Karpas-422 (cell line): ENCODE results near the gene PNKP. TPM values are rescaled to one million over a fixed set of nuclear protein-coding genes. Genes with fewer than 3 reads are reported as not detected.

Experiments
- DNase-seq: peaks from one replicate; pipeline ENCODE4 v3.0.0-alpha.2; 2015
- H2AFZ ChIP-seq: fragments of 200-600 bp; sonication (generic); 2 replicates; pipeline ENCODE4 v1.6.1; 2014; ENCODE audit warnings: antibody characterized with exemption, low read length, mixed read lengths
- H3K27ac ChIP-seq: fragments of 200-600 bp; sonication (generic); 2 replicates; pipeline ENCODE4 v1.5.1; 2014; ENCODE audit warnings: mild to moderate bottlenecking, low read length, moderate library complexity
- H3K27me3 ChIP-seq: fragments of 200-600 bp; sonication (generic); 2 replicates; pipeline ENCODE4 v1.6.1; 2014; ENCODE audit warnings: low read length, mixed read lengths
- H3K36me3 ChIP-seq: fragments of 200-600 bp; sonication (generic); 2 replicates; pipeline ENCODE4 v1.6.1; 2014; ENCODE audit warnings: low read length, mixed read lengths; ENCODE audit not compliant: insufficient read depth
- H3K4me1 ChIP-seq: fragments of 200-600 bp; sonication (generic); 2 replicates; pipeline ENCODE4 v1.6.1; 2014; ENCODE audit warnings: mild to moderate bottlenecking, low read length, mixed read lengths
- H3K4me2 ChIP-seq: fragments of 200-600 bp; sonication (generic); 2 replicates; pipeline ENCODE4 v1.6.1; 2014; ENCODE audit warnings: low read length, low read depth, mild to moderate bottlenecking; ENCODE audit not compliant: poor library complexity, severe bottlenecking
- H3K4me3 ChIP-seq: fragments of 200-600 bp; sonication (generic); 2 replicates; pipeline ENCODE4 v1.5.1; 2014; ENCODE audit warnings: mild to moderate bottlenecking, antibody characterized with exemption, low read length, mixed read lengths
- H3K79me2 ChIP-seq: fragments of 200-600 bp; sonication (generic); 2 replicates; pipeline ENCODE4 v1.6.1; 2014; ENCODE audit warnings: mild to moderate bottlenecking, low read length, mixed read lengths
- H3K9ac ChIP-seq: fragments of 200-600 bp; sonication (generic); 2 replicates; pipeline ENCODE4 v1.6.0; 2014; ENCODE audit warnings: low read length
- H3K9me2 ChIP-seq: fragments of 200-600 bp; sonication (generic), shearing (Covaris generic); replicated peaks from 2 replicates; pipeline ENCODE4 v1.6.0; 2014; ENCODE audit warnings: mild to moderate bottlenecking, low read length, moderate library complexity; ENCODE audit not compliant: insufficient read depth
- H3K9me3 ChIP-seq: fragments of 300-700, 200-600 bp; sonication (generic); 2 replicates; pipeline ENCODE4 v1.6.1; 2014; ENCODE audit warnings: low read length, mixed read lengths
- H4K20me1 ChIP-seq: fragments of 200-600 bp; sonication (generic); 2 replicates; pipeline ENCODE4 v1.6.1; 2014; ENCODE audit warnings: mild to moderate bottlenecking, antibody characterized with exemption, low read length, low read depth; ENCODE audit not compliant: insufficient read depth
- total RNA-seq: library from RNA; depleted of rRNA; stranded (reverse); fragments of >200 nt; shearing (Covaris generic); gene quantifications from 2 replicates; pipeline ENCODE4 v1.2.3, GENCODE V29; 2014; ENCODE audit warnings: low replicate concordance; rRNA removed

PNKP gene
- 49.4 and 101 TPM in 2 replicates for total RNA-seq

GRCh38 chr19:49866933-49867782, at the start of gene PNKP:
PNKP (minus strand) TSS chr19:49867576; CDS start chr19:49867204, 372 bp downstream.
- peaks cover 29% of the 10 kb centered on the region for H4K20me1 ChIP-seq
- no peaks in the 10 kb centered on the region for H3K9me2 ChIP-seq
- peak within 1 kb of the TSS; percentile 80 for H3K27ac ChIP-seq
- peaks cover 49% of the 10 kb centered on the region for H3K4me1 ChIP-seq
- no peaks in the 10 kb centered on the region for H3K27me3 ChIP-seq
- H2AFZ ChIP-seq = peak within 1 kb of the TSS; percentile 60; the same call in 1 of the 2 replicates
- peak within 1 kb of the TSS; percentile 88 for H3K4me3 ChIP-seq
- H3K9ac ChIP-seq = peak within 1 kb of the TSS; percentile 79
- peak within 1 kb of the TSS; percentile 90 for H3K4me2 ChIP-seq
- H3K79me2 ChIP-seq = peaks cover 31% of the 10 kb centered on the region
- H3K36me3 ChIP-seq = peaks cover 21% of the 10 kb centered on the region
- no peaks in the 10 kb centered on the region for H3K9me3 ChIP-seq
- DNase-seq = peak; percentile 98

GRCh38 chr19:49915271-49915670, 47.9 kb upstream of the PNKP start:
- H3K36me3 ChIP-seq = peaks cover 64% of the 10 kb centered on the region

GRCh38 chr19:49913720-49914119, 46.3 kb upstream of the PNKP start:
- Histone ChIP-seq H3K36me3 (peaks cover 65% of the 10 kb centered on the region), H3K9ac (no peak overlapping the region), H3K4me1 (no peaks in the 10 kb centered on the region), H3K4me3 (no peak overlapping the region), H3K27ac (no peak overlapping the region), H2AFZ (no peak overlapping the region), H3K4me2 (no peak overlapping the region), H3K9me3 (no peaks in the 10 kb centered on the region), H3K27me3 (no peaks in the 10 kb centered on the region), H4K20me1 (peaks cover 62% of the 10 kb centered on the region; the same call in 1 of the 2 replicates), H3K9me2 (no peaks in the 10 kb centered on the region), H3K79me2 (peaks cover 17% of the 10 kb centered on the region)
- no peak for DNase-seq

More at GRCh38 chr19:49915271-49915670, 47.9 kb upstream of the PNKP start:
- H4K20me1 ChIP-seq = peaks cover 54% of the 10 kb centered on the region; the same call in 1 of the 2 replicates
- no peak overlapping the region for H3K4me2 ChIP-seq
- H3K79me2 ChIP-seq = peaks cover 26% of the 10 kb centered on the region
- H3K4me3 ChIP-seq = no peak overlapping the region
- no peak overlapping the region for H3K9ac ChIP-seq
- H3K9me2 ChIP-seq = no peaks in the 10 kb centered on the region
- no peaks in the 10 kb centered on the region for H3K27me3 ChIP-seq
- no peak overlapping the region for H3K27ac ChIP-seq
- no peaks in the 10 kb centered on the region for H3K4me1 ChIP-seq
- H2AFZ ChIP-seq = no peak overlapping the region
- H3K9me3 ChIP-seq = no peaks in the 10 kb centered on the region
- no peak for DNase-seq

- no peak for DNase-seq
- Histone ChIP-seq H3K79me2 (peaks cover 13% of the 10 kb centered on the region), H3K27ac (no peak overlapping the region), H3K9me3 (no peaks in the 10 kb centered on the region), H3K4me1 (no peaks in the 10 kb centered on the region), H3K9ac (no peak overlapping the region), H2AFZ (no peak overlapping the region), H3K9me2 (no peaks in the 10 kb centered on the region), H3K4me2 (no peak overlapping the region), H3K4me3 (no peak overlapping the region), H3K36me3 (peaks cover 67% of the 10 kb centered on the region), H3K27me3 (no peaks in the 10 kb centered on the region), H4K20me1 (peaks cover 63% of the 10 kb centered on the region; the same call in 1 of the 2 replicates)
These were observed 45.7 kb upstream of the PNKP start for GRCh38 chr19:49912965-49913685.

DNA sequence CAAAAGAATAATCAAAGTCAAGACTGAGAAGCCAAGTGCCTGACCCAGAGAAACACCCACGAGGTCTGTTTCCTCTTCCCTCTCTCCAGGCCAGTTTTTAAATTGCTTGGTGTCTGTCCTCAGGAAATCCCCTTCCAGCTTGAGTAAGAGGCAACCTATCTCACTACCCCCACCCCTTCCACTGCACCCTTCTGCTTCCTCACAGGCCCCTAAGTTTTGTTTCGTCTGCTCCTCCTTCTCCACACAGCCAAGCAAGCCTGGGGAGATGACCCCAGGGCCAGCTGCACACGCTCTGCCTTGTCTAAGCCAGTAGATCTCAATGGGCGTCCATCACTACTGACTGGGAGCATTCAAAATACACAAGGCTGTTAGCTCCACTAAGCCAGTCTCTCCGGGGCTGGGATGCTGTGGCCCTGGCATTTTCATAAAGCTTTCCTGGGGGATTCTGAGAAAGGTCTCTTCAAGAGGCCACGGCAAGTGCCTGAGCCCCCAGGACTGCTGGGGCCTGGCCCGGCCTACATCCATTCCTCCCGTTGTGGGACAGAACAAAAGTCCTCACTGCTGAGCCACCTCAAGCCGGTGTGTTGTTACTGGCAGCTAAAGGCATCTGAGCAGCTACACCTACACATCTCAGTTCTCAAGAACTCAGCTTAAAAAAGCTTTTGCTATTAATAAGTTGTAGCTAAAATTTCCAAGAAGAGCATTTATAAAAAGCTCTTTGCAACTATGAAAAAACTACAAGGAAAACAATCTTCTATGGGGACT, 44.2 kb upstream of the PNKP start:
- Histone ChIP-seq H3K9me3 (no peaks in the 10 kb centered on the region), H3K4me1 (peaks cover 3% of the 10 kb centered on the region; the same call in 1 of the 2 replicates), H3K4me3 (no peak overlapping the region), H2AFZ (no peak overlapping the region), H3K4me2 (no peak overlapping the region), H3K27me3 (no peaks in the 10 kb centered on the region), H4K20me1 (peaks cover 70% of the 10 kb centered on the region), H3K79me2 (peaks cover 6% of the 10 kb centered on the region), H3K36me3 (peaks cover 64% of the 10 kb centered on the region), H3K9ac (no peak overlapping the region), H3K27ac (no peak overlapping the region), H3K9me2 (no peaks in the 10 kb centered on the region)
- no peak for DNase-seq

- Histone ChIP-seq H3K9me2 (no peaks in the 10 kb centered on the region), H3K27ac (no peak overlapping the region), H3K27me3 (no peaks in the 10 kb centered on the region), H3K9me3 (no peaks in the 10 kb centered on the region), H3K79me2 (peaks cover 3% of the 10 kb centered on the region), H3K36me3 (peaks cover 54% of the 10 kb centered on the region), H2AFZ (no peak overlapping the region), H4K20me1 (peaks cover 62% of the 10 kb centered on the region), H3K4me1 (peaks cover 3% of the 10 kb centered on the region; the same call in 1 of the 2 replicates), H3K4me3 (no peak overlapping the region), H3K9ac (no peak overlapping the region), H3K4me2 (no peak overlapping the region)
- no peak for DNase-seq
These were observed 42.8 kb upstream of the PNKP start for GRCh38 chr19:49910179-49910578.

GRCh38 chr19:49908480-49909420, 41.4 kb upstream of the PNKP start:
- Histone ChIP-seq H3K4me1 (peaks cover 3% of the 10 kb centered on the region; the same call in 1 of the 2 replicates), H3K4me3 (no peak overlapping the region), H4K20me1 (peaks cover 51% of the 10 kb centered on the region), H3K27ac (no peak overlapping the region), H3K36me3 (peaks cover 43% of the 10 kb centered on the region), H2AFZ (no peak overlapping the region), H3K4me2 (no peak overlapping the region), H3K9me3 (no peaks in the 10 kb centered on the region), H3K79me2 (no peaks in the 10 kb centered on the region), H3K27me3 (no peaks in the 10 kb centered on the region), H3K9me2 (no peaks in the 10 kb centered on the region), H3K9ac (no peak overlapping the region)
- no peak for DNase-seq
